Panc1 (cell line): ENCODE data around the gene PTPN22.

Experiments used
- CTCF ChIP-seq: fragments of 450-650 bp; IDR thresholded peaks from 2 replicates; pipeline ENCODE4 v1.5.1; 2017; ENCODE audit warnings: mild to moderate bottlenecking
- POLR2AphosphoS5 ChIP-seq: IDR thresholded peaks from 2 replicates; pipeline ENCODE4 v1.6.1; 2012; ENCODE audit warnings: mild to moderate bottlenecking, low read depth, low read length, moderate library complexity
- REST ChIP-seq, 2 experiments: IDR thresholded peaks; 2 replicates each; pipeline ENCODE4 v1.6.1; 2011 to 2012; ENCODE audit warnings: low read depth in 2 of 2, control low read depth in 1 of 2, low read length in 1 of 2, mild to moderate bottlenecking in 1 of 2, moderate library complexity in 1 of 2; ENCODE audit not compliant: insufficient read depth in 1 of 2
- TCF7L2 ChIP-seq: IDR thresholded peaks from 2 replicates; pipeline ENCODE4 v1.6.1; 2011; ENCODE audit warnings: mild to moderate bottlenecking, low read depth, low read length, inconsistent platforms

- TF ChIP-seq CTCF (no peak), POLR2AphosphoS5 (no peak), TCF7L2 (no peak), REST (IDR thresholded peaks at IDR 0.05; ENCODE audit: insufficient read depth in 1 of 2, low read depth in 2 of 2, low read length in 1 of 2) (no peak)
These were observed 9.9 kb downstream of the PTPN22 start for GRCh38 chr1:113861641-113862040.
